GM20431 (cell line): Measurements from ENCODE around the gene AP5M1.
"Not testable (repeated sequence)": the region's sequence is repeated elsewhere in the genome, so short reads cannot be mapped to it uniquely, and the experiment has no call there.

Source experiments
- in situ Hi-C: fragments of 300-500 bp; cut with MseI, MboI; formaldehyde crosslinking; loops from one replicate; pipeline ENCODE4 v1.15.0; 2020; ENCODE audit warnings: low sequenced_read_pairs; ENCODE audit not compliant: unreplicated experiment

AP5M1 gene

DNA sequence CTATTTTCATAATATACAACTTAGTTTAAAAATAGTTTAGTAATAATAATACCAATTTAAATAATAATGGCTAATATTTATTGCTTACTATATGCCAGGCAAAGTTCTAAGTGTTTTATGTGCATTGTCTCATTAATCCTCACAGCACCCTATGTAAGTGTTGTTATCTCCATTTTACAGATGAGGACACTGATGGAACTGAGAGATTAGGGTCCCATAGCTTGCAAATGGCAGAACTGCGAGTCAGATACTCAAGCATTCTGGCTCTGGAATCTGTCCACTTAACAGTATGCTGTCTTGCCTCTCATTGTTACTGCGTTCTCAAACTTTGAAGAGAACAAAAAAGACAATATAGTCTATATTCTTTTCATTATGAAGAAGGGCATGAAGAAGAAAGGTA is 19.0 kb downstream of the AP5M1 start:
- in situ Hi-C loops: no loop called here

DNA sequence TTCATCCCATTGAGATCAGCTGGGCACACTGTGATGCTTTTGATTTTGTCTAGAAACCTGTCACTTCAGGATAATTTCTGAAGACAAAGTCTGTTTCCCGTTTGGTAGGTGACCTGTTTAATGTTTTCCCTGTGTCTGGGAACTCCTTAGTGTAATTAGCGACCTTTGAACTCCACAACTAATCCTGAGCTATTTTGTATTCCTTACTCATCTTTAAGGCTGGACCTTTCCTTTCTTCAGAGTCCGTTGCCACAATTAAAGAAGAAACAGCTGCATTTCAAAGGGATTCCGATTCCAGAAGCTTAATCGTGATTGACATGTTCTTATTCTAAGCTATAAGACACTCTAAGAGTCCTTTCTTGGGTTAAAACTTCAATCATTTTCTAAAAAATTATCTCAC is 22.0 kb downstream of the AP5M1 start:
- in situ Hi-C loops: no loop called here

DNA sequence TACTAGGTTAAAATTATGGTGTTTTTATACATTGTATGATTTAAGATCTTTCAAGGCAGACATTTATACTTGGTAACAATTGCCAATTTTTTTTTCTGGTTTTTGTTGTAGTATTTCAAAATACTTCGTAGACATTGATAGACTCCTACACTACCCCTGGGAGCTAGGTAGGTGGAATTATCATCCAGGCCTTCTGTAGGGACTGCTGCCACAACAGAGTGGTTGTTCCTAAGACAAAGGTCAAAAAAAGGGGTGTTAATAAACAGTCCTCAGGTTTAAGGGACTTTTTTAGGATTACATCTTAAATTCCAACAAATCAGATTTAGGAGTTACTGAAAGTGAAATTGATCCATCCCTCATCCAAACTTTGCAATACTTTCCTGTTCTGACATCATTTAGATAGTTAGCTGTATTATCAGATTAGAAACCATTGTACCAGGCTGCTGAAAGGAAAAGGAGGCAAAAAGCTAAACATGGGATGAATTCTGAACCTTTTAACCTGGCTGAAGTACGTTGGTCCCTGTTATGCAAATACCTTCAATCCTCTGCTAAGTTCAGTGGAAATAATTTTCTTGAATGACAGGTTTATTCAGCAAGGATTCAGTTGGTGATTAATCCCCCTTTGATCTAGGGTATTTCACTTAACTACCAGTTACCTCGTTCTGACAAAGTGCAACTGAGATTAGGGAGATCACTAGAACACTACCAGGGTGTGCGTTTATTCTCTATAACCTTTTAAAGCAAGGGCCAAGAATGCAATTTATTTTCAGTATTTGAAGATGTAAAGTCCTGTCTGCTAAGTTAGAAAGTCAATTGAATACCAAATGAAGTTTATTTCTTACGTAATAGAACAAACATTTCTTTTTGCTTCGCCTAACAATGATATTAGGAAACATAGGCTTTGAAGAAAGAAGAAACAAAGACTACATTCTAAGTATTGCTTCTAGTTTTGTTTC is 23.2 kb downstream of the AP5M1 start:
- in situ Hi-C loops: no loop called here

DNA sequence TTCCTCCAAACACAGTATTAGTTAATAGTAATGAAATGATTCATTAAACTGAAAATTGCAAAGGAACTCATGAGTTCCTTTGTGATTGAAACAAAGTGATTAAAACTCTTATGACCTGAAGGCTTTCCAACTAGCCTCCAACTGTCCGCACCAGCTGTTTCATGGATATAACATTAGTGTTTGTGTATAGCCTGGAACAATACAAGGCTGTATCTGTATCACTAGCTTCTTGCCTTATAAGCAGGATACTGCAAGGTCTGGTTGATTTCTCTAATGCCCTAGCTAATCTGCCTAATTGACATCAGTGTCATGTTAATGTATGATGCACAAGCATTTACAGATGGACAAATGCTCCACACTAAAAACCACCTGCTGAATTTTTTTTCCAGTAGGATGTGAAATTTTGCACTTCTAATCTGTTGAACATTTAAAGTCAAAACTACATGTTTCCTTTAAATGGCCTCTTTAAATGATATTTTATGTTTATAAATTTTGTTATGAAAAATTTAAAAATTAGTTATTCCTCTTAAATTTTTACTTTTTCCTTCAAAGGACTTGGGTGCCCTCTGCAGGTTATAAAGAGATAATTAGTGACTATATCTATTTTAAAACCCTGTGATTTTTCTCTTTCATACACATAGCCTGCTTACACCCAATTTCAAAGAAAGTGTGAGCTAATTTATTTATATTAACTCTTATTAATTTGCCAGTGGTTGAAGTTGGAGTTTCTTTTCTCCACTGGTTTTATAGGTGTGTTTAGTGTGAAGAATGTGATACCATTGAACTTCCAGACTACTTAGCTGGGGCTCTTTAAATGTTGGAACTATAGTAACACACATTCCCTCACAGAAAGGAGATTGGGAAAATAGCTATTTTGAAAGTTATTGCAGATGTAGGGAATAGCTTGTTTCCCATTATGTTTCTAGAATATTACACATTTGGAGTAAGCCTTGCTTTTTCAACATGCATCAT is 25.4 kb downstream of the AP5M1 start:
- in situ Hi-C loops: no loop called here

DNA sequence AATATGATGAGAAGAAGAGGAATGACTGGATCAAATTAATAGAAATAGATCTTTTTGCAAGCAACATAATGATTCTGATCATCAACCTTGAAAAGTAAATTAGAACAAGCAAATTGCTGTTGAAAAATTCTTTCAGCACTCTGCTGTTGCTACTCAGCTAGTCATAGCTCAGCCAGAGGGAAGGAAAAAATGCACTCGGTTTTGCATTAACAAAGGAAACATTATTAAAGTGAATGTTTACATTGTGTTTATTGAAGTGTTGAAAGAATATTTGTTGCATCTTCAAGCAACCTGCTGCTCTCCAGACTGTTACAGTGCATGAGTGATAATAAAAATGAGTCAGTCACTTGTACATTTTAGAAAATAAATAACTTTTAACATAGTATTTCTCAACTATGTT is 26.5 kb downstream of the AP5M1 start:
- in situ Hi-C loops: no loop called here

DNA sequence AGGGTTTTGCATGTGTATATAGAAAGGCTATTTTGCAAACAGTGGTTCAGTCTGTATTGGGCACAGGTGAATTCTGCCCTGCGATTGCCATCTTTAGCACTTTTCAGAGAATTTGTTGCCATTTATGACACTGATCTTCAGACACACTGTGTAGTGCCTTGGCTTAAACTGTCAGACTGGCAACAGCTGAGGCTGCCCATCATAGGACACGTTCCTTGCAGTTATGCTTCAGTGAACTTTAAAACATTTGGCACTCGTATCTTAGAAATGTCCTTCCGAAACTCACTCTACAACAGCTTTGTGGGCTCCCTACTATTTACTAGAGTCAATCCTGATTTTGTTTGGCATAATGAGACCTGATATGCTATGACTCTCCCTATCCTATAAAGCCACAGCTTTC is 29.1 kb downstream of the AP5M1 start:
- in situ Hi-C loops: no loop called here

DNA sequence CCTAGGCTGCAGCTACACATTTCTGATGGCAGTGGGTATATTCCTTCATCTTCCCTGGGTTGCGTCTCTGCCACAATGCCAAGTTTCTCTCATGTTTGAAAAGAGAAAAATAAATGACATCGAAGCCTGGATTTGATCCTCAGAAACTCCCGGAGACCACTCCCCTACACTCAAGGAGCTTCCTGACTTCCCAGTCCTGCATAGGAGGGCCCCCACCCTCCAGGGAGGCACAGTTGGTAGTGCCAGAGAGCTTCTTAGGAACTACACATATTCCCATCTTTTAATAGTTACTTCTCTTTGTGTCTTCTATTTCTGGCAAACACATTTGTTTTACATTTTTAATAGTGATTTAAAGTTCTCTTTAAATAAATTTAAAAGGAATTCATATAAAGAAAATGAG is 30.7 kb downstream of the AP5M1 start:
- in situ Hi-C loops: no loop called here

DNA sequence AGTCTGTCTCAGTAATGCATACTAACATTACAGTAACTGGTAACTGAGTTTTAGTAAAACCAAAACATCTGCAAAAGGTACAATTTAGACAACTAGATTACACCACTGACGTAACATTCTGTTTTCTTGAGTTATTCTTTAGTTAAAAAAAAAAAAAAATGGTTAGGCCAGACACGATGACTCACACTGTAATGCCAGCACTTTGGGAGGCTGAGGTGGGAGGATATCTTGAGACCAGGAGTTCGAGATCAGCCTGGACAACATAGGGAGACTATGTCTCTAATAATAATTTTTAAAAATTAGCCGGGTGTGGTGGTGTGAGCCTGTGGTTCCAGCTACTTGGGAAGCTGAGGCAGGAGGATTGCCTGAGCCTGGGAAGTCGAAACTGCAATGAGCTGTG is 34.1 kb downstream of the AP5M1 start:
- in situ Hi-C loops: loop anchor here (25.0 kb wide), 1 partner anchor 816 kb away; no protein-coding TSS in a partner anchor

DNA sequence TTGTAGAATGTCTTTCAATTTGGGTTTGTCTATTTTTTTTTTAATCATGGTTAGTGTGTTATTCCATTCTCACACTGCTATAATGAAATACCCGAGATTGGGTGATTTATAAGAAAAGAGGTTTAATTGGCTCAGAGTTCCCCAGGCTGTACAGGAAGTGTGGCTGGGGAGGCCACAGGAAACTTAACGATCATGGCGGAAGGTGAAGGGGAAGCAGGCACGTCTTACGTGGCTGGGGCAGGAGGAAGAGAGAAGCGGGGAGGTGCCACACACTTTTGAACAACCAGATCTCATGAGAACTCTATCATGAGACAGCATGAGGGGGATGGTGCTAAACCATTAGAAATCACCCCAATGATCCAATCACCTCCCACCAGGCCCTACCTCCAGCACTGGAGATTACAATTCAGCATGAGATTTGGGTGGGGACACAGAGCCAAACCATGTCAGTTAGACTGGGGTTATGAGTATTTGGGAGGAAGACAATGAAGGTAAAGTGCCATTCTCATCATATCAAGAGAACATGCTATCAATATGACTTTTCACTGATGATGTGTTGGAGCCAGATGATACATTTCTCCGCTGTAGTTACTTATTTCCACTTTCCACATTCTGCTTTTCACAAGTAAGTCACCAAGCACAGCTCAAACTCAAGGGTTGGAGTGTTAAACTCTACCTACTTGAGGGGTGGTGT is 45.8 kb downstream of the AP5M1 start:
- in situ Hi-C loops: loop anchor here (25.0 kb wide), 1 partner anchor 827 kb away; no protein-coding TSS in a partner anchor

DNA sequence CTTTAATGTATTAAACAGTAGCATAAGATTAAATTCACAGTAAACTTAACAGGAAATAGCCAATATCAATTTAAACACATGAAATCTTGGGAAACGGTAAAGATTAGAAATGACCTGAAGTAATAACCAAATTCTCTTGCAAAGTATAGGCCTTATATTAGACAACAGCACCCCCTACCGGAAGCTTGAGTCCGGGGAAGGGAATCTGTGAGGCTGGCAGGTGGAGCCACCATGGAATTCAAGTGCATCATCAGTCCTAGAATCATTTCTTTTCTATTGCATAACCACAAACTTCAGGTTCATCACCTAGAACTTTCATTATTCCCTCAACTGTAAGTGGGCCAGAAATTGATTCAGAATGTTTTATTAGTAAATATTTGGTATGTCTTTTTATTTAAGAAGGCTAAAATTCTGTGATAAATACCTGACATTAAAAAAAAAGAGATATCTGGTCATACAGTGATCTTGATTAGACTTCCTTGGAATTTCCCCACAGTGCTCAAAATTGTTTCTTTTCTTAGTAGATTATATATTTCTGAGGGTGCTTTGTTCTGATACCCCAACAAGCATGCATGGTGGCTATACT is 48.6 kb downstream of the AP5M1 start:
- in situ Hi-C loops: loop anchor here (25.0 kb wide), 1 partner anchor 830 kb away; no protein-coding TSS in a partner anchor

DNA sequence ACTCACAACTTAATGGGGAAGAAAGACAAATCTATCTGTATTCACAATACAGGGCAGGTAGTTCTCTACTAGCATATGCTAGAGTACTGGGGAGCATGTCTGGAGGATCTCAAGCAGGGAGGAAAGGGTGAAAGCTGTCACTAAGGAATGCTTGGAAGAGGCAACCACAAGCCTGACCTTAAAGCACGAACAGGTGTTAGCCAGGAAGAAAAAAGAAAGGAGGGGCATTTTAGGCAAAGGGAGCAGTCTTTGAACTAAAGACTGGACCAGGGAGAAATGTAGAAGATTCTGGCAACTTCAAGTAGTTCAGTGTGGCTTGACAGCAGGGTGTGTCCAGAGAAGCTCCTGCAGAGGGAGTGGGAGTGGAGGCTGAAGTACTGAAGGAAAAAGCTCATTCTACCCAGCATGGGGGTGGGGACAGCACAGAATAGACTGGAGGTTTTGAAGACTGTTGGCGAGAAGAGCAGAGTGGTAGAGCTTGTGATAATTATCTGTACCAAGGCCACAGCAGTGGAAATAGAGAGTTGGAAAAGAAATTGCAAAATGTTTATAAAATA is 50.9 kb downstream of the AP5M1 start:
- in situ Hi-C loops: loop anchor here (25.0 kb wide), 1 partner anchor 832 kb away; no protein-coding TSS in a partner anchor

DNA sequence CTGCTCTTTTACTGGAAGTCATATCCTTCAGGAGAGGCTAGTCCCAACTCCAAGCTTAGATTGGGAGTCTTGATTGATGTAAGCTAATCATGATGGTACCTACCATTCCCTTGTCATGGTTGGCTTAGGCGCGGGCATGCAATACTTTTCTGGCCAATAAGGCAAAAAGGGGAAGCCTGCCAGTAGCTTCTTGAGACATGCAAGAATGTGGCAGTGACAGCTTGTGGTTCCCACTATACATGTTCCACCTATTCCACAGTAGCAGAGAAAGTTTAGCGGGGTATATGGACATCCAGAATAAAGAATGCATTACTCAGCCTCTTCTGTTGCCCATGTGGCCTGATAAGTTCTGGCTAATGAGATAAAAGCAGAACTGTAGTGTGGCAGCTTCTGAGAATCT is 55.0 kb downstream of the AP5M1 start:
- in situ Hi-C loops: loop anchor here (25.0 kb wide), 1 partner anchor 836 kb away; no protein-coding TSS in a partner anchor

DNA sequence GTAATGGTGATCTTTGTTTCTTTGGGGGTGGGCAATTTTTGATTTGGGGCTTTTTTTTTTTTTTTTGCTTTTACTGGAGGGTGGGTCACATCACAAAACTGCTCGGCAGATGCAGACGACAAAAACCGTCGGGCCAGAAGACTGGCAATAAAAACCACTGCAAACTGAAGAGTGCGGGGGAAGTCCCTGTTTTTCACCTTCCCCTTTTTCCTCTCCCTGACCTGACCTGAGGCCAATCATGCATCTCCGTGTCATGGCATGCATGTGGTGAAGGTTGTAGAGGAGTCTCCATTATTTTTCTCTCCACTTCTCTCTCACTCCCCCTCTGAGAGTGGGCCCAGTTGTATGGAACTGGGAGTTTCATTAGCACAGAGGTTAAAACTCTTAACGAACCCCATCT is 57.5 kb downstream of the AP5M1 start:
- in situ Hi-C loops: no loop called here

DNA sequence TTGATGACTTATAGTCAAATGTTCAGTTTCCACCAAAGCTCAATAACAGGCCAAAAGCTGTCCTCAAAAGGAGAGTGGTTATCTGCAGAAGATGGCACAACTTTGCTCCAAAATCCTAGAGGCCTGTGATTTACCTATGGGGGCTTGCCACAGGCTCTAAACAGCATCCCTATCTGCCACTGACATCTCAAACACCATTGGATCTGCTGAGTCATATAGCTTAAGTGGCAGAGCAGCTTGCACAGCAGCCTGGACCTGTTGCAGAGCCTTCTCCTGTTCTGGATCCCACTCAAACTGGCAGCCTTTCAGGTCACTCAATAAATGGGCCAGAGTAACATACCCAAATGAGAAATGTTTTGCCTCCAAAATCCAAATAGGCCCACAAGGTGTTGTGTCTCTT is 61.1 kb downstream of the AP5M1 start:
- in situ Hi-C loops: no loop called here

DNA sequence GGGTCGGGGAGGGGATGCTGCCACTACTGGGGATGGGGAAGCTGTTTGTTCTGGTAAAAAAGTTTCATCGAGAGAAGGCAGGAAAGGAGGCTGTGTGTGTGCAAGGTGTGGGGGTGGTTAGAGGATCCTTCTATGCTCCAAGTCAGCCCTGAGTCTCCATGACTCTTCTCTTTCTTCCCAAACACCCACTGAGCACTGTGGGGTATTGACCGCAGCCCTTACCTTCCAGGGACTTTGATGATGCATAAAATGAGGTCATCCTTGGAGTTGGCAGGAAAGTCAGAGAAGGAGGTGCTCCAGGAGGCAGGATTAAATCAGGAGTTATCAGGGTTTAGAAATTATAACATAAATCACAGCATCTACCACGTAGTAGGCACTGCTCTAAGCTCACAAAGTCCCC is 63.7 kb downstream of the AP5M1 start:
- in situ Hi-C loops: not testable (repeated sequence)

DNA sequence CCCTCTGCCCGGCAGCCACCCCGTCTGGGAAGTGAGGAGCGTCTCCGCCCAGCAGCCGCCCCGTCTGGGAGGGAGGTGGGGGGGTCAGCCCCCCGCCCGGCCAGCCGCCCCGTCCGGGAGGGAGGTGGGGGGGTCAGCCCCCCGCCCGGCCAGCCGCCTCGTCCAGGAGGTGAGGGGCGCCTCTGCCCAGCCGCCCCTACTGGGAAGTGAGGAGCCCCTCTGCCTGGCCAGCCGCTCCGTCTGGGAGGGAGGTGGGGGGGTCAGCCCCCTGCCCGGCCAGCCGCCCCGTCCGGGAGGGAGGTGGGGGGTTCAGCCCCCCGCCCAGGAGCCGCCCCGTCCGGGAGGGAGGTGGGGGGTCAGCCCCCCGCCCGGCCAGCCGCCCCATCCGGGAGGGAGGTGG is 65.0 kb downstream of the AP5M1 start:
- in situ Hi-C loops: not testable (repeated sequence)

DNA sequence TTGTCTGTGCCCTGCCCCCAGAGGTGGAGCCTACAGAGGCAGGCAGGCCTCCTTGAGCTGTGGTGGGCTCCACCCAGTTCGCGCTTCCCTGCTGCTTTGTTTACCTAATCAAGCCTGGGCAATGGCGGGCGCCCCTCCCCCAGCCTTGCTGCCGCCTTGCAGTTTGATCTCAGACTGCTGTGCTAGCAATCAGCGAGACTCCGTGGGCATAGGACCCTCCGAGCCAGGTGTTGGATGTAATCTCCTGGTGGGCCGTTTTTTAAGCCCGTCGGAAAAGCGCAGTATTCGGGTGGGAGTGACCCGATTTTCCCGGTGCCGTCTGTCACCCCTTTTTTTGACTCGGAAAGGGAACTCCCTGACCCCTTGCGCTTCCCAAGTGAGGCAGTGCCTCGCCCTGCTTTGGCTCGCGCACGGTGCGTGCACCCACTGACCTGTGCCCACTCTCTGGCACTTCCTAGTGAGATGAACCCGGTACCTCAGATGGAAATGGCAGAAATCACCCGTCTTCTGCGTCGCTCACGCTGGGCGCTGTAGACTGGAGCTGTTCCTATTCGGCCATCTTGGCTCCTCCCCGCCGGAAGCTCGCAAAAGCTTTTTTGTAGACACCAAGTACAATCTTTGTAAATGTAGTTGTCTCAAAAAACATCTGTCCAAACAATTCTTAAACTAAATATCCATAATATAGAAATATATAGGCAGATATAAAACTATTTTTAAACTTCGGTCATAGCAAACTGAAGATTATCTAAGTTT is 75.0 kb downstream of the AP5M1 start:
- in situ Hi-C loops: not testable (repeated sequence)

DNA sequence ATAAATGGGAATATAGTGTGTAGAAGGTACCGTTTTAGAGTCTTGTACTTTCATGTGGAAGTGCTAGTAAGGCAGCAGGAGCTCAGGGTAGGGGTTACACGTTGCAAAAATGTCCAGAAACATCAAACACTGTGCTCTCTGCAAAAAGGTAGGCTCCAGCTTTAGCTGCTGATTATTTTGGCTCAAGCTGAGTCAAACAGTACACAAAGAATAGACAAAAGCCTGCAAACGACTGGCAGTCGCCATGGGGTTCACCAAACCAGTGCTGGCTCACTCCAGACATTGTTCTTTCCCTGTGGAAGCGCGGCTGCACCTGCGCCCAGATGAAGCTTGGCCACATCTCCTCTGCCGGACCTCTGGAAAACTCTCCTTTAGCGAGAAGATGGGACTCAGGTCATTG is 76.3 kb downstream of the AP5M1 start:
- in situ Hi-C loops: no loop called here

DNA sequence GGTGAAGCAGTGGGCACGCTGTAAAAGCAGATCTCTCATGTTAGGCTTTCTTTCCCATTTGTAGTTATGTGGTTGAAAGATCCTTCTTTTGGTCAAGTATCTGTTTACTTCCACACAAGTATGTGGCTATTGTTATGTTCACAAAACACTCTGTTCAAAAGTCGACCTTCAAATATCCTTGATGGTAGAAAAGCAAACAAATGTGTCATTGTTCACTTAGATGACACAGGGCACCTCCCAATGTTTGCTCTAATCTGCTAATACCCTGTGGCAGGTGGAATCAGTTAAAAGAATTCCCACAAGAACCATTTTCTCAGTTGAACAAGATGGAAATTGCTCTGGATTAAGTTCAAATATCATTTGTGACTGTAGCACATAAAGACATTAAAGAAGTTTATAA is 78.0 kb downstream of the AP5M1 start:
- in situ Hi-C loops: no loop called here
